ENCODE data around the gene PRR29.

PRR29 gene

GRCh38 chr17:64051153-64051552 lies 53.0 kb downstream of the PRR29 start:
- DNase-seq, result no peak

GRCh38 chr17:64053101-64053500 lies 55.0 kb downstream of the PRR29 start:
- DNase-seq, result no peak

All from femur (tissue), 1 donor.